Adrenal gland (tissue), 5 donors: ENCODE results near the gene AIP.

Experiments
- CTCF ChIP-seq, 6 experiments: fragments of 450-650 bp in 4 of 6; fragments of 200-600 bp in 2 of 6; sonication (generic) in 1 of 6; IDR thresholded peaks; 1 replicate in 5 of 6; 2 replicates in 1 of 6; pipeline versions ENCODE4 v1.5.1 to v1.8.0; 2016 to 2021; ENCODE audit warnings: antibody characterized with exemption in 6 of 6, mild to moderate bottlenecking in 2 of 6, moderate library complexity in 1 of 6
- POLR2A ChIP-seq, 2 donors: fragments of 450-650 bp; IDR thresholded peaks; one replicate each; pipeline ENCODE4 v1.6.1; 2017; ENCODE audit warnings: antibody characterized with exemption in 2 of 2, mild to moderate bottlenecking in 2 of 2, moderate library complexity in 1 of 2
- donor health status: DM: no; HTN: no; CAD: no.

GRCh38 chr11:67504005-67504949 is 21.5 kb downstream of the AIP start:
- TF ChIP-seq CTCF (IDR thresholded peaks at IDR 0.05): no peak
- TF ChIP-seq POLR2A (IDR thresholded peaks at IDR 0.05): no peak
